GM20000 (cell line): ENCODE measurements around the gene SERPINC1.

Source experiments
- DNase-seq: peaks from one replicate; pipeline ENCODE4 v3.0.0; 2012; ENCODE audit warnings: low spot score
- TF ChIP-seq, protein P1 (sequence below): IDR thresholded peaks from 2 replicates; pipeline ENCODE4 v1.5.1; 2012; ENCODE audit warnings: mild to moderate bottlenecking, control low read depth; ENCODE audit errors: extremely low read depth, missing control alignments

SERPINC1 gene

DNA sequence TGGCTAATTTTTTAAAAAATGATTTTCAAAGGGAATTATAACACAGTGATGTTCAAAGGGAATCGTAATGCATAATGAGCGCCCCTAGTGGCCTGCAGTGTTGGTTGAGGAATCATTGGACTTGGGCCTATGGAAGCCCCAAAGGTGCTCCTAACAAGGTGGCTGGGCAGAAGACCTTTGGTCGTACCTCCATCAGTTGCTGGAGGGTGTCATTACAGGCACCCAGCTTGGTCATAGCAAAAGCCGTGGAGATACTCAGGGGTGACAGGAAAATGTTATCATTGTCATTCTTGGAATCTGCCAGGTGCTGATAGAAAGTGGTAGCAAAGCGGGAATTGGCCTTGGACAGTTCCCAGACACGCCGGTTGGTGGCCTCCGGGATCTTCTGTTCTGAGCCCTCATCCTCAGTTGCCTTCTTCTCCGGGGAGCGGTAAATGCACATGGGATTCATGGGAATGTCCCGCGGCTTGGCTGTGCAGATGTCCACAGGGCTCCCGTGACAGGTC lies 2.7 kb downstream of the SERPINC1 start:
- TF ChIP-seq, protein P1, sequence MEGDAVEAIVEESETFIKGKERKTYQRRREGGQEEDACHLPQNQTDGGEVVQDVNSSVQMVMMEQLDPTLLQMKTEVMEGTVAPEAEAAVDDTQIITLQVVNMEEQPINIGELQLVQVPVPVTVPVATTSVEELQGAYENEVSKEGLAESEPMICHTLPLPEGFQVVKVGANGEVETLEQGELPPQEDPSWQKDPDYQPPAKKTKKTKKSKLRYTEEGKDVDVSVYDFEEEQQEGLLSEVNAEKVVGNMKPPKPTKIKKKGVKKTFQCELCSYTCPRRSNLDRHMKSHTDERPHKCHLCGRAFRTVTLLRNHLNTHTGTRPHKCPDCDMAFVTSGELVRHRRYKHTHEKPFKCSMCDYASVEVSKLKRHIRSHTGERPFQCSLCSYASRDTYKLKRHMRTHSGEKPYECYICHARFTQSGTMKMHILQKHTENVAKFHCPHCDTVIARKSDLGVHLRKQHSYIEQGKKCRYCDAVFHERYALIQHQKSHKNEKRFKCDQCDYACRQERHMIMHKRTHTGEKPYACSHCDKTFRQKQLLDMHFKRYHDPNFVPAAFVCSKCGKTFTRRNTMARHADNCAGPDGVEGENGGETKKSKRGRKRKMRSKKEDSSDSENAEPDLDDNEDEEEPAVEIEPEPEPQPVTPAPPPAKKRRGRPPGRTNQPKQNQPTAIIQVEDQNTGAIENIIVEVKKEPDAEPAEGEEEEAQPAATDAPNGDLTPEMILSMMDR = peak; percentile 77
- DNase-seq = peak; percentile 44

DNA sequence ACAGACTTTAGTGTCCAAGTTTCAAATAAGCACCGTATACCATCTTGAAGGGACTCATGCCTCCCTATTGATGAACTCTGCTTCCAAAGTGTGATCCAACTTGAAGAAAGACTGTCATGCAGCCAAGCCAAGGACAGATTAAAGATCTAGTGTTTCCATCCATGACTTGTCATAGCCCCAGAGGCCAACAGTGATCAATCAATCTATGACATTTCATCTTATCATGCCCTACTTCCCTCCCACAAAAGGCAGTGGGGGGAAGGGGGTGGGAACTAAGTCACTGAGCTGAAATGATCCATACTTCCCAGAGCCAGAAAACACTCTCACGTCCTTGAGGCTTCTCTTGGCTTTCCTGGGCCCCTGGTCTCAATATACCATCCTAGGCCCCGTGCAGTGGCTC lies 4.0 kb downstream of the SERPINC1 start:
- TF ChIP-seq, protein P1 = no peak

DNA sequence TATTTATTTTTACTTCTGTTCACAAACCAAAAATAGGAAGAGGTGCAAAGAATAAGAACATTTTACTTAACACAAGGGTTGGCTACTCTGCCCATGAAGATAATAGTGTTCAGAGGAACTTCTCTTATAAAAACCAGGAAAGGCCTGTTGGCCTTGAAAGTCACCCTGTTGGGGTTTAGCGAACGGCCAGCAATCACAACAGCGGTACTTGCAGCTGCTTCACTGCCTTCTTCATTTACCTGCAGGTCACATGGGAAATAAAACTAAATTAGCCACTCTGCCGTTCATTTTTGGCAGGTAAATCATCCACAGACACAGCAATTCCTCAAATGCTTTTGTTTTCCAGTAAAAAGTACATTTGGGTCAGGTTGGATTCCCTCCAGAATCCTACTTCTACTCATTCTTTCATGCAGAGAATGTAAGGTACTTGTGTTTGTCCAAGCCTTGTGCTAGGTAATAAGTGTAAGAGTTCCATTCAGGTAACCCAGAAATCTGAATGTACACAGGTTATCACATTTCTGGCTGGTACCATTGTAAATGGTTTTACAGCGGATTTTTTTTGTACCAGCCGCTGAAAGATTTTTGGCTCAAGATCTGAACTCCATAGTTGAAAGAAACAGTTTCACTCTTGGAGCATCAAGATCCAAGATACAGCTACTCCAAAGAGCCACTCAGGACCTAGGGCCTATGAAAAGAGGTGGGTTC lies 13.1 kb downstream of the SERPINC1 start:
- DNase-seq = no peak
- TF ChIP-seq, protein P1 = no peak

More for the DNA sequence above, 4.0 kb downstream of the SERPINC1 start:
- no peak for DNase-seq

DNA sequence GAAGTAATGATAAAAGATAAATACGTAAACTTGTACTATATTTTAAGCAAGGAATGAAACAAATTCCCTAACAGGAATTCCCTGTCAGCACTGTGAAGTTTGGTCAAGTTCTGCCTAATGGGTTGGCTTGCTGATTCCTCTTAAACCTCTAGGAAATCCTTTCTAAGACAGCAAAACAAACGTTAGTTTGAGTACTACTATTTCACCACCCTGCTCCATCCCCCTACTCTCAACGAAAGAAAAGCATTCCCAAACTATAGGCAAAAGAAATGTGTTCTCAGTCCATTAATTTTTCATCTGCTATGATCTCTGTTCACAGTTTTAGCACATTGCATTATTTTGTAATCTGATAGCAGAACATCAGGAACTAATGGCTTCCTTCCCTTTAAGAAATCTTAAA lies 16.1 kb downstream of the SERPINC1 start:
- TF ChIP-seq, protein P1 = no peak
- DNase-seq = no peak

DNA sequence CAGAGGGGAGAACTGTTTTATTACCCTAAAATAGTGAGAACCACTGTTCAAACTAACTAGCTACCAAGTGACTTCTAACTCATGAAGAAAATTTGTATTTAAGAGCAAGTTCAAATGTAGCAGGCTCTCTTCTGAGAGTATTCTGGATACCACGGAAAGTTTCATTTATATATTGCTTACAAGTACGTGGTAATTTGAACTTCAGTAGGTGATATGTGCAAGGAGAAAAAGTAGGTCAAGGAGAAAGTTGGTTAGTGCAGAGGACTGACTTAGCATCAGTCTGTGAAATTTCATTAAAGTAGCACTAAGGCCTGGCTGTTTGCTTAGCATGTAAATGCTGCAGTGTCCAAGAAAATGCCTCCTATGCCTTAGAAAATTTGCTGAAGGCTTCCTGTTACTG lies 16.7 kb downstream of the SERPINC1 start:
- DNase-seq = no peak
- TF ChIP-seq, protein P1 = no peak

DNA sequence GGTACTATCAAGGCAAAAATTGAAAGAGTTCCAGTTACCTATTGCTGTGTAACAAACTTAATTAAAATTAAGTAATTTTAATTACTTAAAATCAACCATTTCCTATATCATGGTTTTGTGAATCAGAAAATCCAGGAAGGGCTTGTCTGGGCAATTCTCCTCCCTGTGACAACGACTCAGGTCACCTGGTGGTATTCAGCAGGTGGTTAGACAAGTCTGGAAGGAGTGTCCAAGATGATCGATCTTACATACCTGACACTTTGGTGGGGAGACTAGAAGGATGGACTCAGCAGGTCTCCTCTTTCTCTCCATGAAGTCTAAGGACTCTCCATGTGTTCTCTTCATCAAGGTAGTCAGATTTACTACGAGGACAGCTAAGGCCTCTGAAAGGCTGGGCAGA lies 22.9 kb downstream of the SERPINC1 start:
- DNase-seq = no peak
- TF ChIP-seq, protein P1 = no peak

DNA sequence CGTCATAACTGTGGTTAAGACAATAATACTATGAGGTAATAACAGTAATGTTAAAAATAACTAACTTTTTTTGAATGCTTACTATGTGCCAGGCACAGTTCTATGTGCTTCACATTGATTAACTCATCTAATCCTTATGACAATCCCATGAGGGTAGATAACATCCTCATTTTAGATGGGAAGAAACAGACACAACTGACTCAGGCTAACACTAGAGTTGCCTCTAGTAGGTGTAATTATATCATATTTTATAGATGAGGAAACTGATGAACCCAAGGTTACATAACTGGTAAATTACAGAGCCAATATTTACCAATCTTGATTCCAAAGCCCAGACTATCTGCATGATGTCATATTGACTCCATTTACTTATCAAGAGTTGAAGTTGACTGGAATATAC lies 23.5 kb downstream of the SERPINC1 start:
- TF ChIP-seq, protein P1 = no peak
- DNase-seq = no peak
